Psoas muscle (tissue), 8 donors: Measurements from ENCODE around the gene METRNL. TPM values are rescaled to one million over a fixed set of nuclear protein-coding genes. Genes with fewer than 3 reads are reported as not detected.

Source experiments
- ATAC-seq, 4 donors: fragments of 200-7000 bp; cut with Tn5 transposase; one replicate each; pipeline ENCODE4 v1.9.1; 2020; ENCODE audit warnings: moderate library complexity in 3 of 4, mild to moderate bottlenecking in 2 of 4
- DNase-seq, 2 donors: peaks; one replicate each; pipeline ENCODE4 v3.0.0-alpha.2; 2020
- H3K27ac ChIP-seq: fragments of 200-600 bp; one replicate; pipeline ENCODE4 v1.8.0; 2022
- H3K27me3 ChIP-seq, 3 donors: fragments of 200-600 bp in 1 of 3; one replicate each; pipeline versions ENCODE4 v1.6.1 to v1.8.0; 2013 to 2022; ENCODE audit warnings: low read length in 2 of 3, mild to moderate bottlenecking in 2 of 3, moderate library complexity in 1 of 3; ENCODE audit not compliant: insufficient read depth in 3 of 3
- H3K36me3 ChIP-seq, 2 donors: fragments of 200-600 bp in 1 of 2; one replicate each; pipeline versions ENCODE4 v1.6.1 to v1.8.0; 2013 to 2022; ENCODE audit warnings: low read depth in 1 of 2, mild to moderate bottlenecking in 1 of 2, moderate library complexity in 1 of 2; ENCODE audit not compliant: insufficient read depth in 1 of 2
- H3K4me1 ChIP-seq: fragments of 200-600 bp; one replicate; pipeline ENCODE4 v1.8.0; 2022
- H3K4me3 ChIP-seq: fragments of 200-600 bp; one replicate; pipeline ENCODE4 v1.8.0; 2022; ENCODE audit warnings: mild to moderate bottlenecking
- H3K9me3 ChIP-seq: fragments of 200-600 bp; one replicate; pipeline ENCODE4 v1.8.0; 2022
- WGBS, 3 donors: extraction: QIAGEN DNeasy Blood & Tissue Kit; methylation state at CpG; one replicate each; pipeline versions ENCODE4 v1.1.6 to v1.1.7; 2013; 5-methylcytosine and 5-hydroxymethylcytosine counted together
- intact Hi-C, 2 donors: fragments of 100-400 bp; cut with DNase I; formaldehyde crosslinking; loops; one replicate each; pipeline versions ENCODE4 v1.11.0 to v1.14.2; 2022
- polyA plus RNA-seq, 3 donors: library from polyadenylated mRNA; stranded (reverse); fragments of 200-250 nt; gene quantifications; one replicate each; pipeline ENCODE4 v1.2.3, GENCODE V29; 2013
- total RNA-seq, 4 donors: library from RNA; stranded (reverse); fragmentation: NEBNext Ultra II Directional in 2 of 4; extraction: Animal tissue kit (Norgen Biotek cat#: 25700) in 2 of 4; gene quantifications; one replicate each; pipeline versions ENCODE4 v1.2.1 to v1.2.4, GENCODE V29; 2021 to 2023
- TF ChIP-seq, protein P1 (sequence below): fragments of 200-600 bp; IDR thresholded peaks from one replicate; pipeline ENCODE4 v1.8.0; 2022; ENCODE audit warnings: antibody characterized with exemption
- donor health status: healthy with polysubstance abuse.
- donor health status: DM: no; HTN: no; CAD: no; lungs with moderate emphysema.
- donor health status: Bipolar disorder and iron deficiency.
- donor health status: healthy.
- donor health status: DM: yes; HTN: yes; CAD: no.
- donor health status: DM: no; HTN: no; CAD: no.
- donor health status: DM: no; HTN: no; CAD: no.
- donor health status: DM: yes; HTN: yes; CAD: no.

Gene METRNL
- total and polyA plus RNA-seq, 7 donors: 6.7 to 81.7 (median 12.1) TPM

DNA sequence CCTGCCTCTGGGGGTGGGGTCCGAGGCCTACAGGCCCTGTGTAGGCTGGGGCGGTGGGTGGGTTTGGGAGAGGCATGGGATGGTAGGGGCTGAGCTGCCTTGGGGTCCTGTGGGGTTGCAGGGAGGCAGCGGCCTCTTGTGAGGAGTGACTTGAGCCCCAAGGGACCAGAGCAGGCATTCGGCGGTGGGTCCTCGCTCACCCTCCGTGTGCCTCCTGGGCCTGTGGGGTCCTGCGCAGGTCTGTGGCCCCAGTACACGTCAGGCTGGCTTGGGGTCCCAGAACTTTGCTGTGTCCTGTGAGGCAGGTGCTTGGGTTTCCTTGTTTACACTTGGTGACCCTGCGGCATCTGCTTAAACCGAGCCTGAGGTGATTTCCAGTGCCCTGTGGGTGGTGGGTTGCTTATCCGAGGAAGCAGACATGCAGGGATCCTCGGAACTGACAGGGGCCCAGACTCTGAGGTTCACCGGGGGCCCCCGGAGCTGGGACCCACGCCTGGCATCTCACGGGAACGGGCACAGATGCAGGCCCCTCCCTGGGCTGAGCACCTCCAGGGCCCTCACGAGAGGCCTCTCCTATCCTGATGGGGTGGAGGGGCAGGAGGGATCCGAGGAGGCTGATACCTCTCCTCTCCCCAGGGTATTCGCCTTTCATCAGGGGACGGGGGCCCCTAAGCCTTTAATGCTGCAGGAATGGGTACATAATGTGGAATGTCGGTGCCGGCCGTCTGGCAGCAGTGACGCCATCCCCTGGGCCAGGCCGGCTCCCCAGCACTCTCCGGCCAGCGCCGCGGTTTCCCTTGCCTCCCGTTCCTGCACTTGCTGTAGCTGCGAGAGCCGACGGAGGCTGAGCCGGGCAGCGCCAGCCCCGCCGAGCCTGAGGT is 7.7 kb downstream of the METRNL start:
- ATAC-seq (no peak), DNase-seq (no peak)
- Histone ChIP-seq H3K4me1 (peaks cover 7% of the 10 kb centered on the region), H3K36me3 (peaks cover 0 to 4% of the 10 kb centered on the region in 2 donors), H3K4me3 (no peak overlapping the region), H3K27me3 (peaks cover 0 to 8% (median 0%) of the 10 kb centered on the region in 3 donors), H3K27ac (no peak overlapping the region), H3K9me3 (no peaks in the 10 kb centered on the region)
- intact Hi-C loops: no loop called here
- WGBS, 3 donors: 71 to 87% (median 73%) methylated on average over 38 to 39 of the region's 39 CpGs
- TF ChIP-seq, protein P1, sequence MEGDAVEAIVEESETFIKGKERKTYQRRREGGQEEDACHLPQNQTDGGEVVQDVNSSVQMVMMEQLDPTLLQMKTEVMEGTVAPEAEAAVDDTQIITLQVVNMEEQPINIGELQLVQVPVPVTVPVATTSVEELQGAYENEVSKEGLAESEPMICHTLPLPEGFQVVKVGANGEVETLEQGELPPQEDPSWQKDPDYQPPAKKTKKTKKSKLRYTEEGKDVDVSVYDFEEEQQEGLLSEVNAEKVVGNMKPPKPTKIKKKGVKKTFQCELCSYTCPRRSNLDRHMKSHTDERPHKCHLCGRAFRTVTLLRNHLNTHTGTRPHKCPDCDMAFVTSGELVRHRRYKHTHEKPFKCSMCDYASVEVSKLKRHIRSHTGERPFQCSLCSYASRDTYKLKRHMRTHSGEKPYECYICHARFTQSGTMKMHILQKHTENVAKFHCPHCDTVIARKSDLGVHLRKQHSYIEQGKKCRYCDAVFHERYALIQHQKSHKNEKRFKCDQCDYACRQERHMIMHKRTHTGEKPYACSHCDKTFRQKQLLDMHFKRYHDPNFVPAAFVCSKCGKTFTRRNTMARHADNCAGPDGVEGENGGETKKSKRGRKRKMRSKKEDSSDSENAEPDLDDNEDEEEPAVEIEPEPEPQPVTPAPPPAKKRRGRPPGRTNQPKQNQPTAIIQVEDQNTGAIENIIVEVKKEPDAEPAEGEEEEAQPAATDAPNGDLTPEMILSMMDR: no peak

DNA sequence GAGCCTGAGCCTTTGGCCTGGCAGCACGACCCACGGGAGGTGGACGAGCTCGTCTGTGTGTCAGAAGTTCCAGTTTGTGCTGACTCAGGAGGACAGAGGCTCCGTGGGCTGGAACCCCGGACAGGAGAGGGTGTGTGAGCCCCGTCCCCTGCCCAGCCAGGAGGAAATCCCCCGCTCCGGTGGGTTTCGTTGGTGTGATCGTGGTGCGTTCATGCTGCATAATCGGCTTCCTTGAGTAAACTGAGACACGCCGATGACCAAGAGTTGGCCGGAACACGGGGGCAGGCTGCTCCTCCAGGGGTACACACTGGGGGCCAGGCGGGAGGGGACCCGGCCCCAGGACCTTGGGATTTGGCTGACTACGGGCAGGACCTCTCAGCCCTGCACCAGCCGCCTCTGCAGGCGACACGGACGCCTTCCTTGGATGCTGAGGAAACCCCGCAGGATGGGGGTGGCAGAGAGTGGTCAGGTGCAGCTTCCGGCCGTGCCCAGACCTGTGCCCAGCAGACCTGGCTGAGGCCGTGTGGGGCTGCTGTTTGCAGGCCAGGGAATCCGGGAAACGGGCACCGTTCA is 8.5 kb downstream of the METRNL start:
- Histone ChIP-seq H3K4me3 (no peak overlapping the region), H3K4me1 (peaks cover 7% of the 10 kb centered on the region), H3K27me3 (peaks cover 0 to 8% (median 0%) of the 10 kb centered on the region in 3 donors), H3K9me3 (no peaks in the 10 kb centered on the region), H3K27ac (no peak overlapping the region), H3K36me3 (peaks cover 0 to 4% of the 10 kb centered on the region in 2 donors)
- 73 to 87% (median 83%) methylated on average over 29 to 31 of the region's 31 CpGs for WGBS, 3 donors
- TF ChIP-seq, protein P1: no peak
- intact Hi-C loops: no loop called here
- ATAC-seq (no peak), DNase-seq (no peak)

DNA sequence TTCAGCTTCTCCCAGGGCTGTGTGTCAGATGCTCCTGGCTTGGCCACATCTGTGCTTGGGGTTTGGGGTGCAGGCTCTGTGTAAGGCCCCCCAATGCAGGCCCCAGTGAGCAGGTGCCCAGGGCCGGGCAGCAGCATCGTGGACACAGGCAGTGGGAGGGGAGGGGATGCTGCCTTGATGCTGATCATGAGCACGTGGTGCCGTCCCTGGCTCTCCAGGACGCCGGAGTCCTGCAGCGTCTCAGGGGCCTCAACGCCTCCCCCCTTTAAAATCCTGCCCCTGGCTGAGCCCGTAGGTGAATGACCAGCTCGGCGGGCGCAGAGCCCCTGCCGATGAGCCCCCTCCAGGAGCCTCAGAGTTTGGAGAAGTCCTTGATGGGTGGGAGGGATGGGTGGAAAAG is 9.0 kb downstream of the METRNL start:
- 72 to 80% (median 78%) methylated on average over 13 of the region's 13 CpGs for WGBS, 3 donors
- Histone ChIP-seq H3K4me1 (peaks cover 7% of the 10 kb centered on the region), H3K27me3 (peaks cover 0 to 10% (median 0%) of the 10 kb centered on the region in 3 donors), H3K36me3 (peaks cover 0 to 4% of the 10 kb centered on the region in 2 donors), H3K9me3 (no peaks in the 10 kb centered on the region), H3K27ac (no peak overlapping the region), H3K4me3 (no peak overlapping the region)
- DNase-seq (no peak), ATAC-seq (no peak)
- TF ChIP-seq, protein P1: no peak
- intact Hi-C loops: no loop called here

DNA sequence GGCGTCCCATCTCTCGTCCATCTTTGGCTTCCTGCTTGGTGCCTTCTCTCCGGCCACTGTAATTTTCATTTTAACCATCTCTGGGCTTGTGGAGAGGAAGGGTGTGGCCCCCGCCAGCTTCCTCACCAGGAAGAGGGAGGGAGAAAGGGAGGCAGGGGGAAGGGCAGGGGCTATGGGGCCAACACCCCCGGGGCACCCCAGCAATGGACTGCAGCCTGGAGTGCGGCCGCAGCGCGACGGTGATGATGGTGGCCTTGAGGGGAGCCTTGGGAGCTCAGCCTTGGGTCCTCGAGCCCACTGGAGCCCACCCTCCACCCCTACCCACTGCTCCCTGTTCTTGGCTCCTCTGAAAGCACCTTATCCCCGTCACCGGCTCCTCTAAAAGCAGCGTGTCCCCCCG is 9.5 kb downstream of the METRNL start:
- no peak for ATAC-seq
- no peaks in the 10 kb centered on the region for H3K9me3 ChIP-seq
- intact Hi-C loops: no loop called here
- TF ChIP-seq, protein P1: no peak
- peaks cover 0 to 4% of the 10 kb centered on the region in 2 donors for H3K36me3 ChIP-seq
- DNase-seq: no peak
- H3K4me1 ChIP-seq: peaks cover 7% of the 10 kb centered on the region
- H3K27me3 ChIP-seq: peaks cover 0 to 10% (median 0%) of the 10 kb centered on the region in 3 donors
- WGBS, 3 donors: 71 to 79% (median 77%) methylated on average over 15 of the region's 15 CpGs
- no peak overlapping the region for H3K27ac ChIP-seq
- H3K4me3 ChIP-seq: no peak overlapping the region
